Right lobe of liver (tissue), 4 donors: ENCODE results near the gene BCL2.

Source experiments
- CTCF ChIP-seq, 4 donors: fragments of 200-600 bp in 3 of 4; fragments of 450-650 bp in 1 of 4; IDR thresholded peaks; one replicate each; pipeline versions ENCODE4 v1.5.1 to v1.8.0; 2016 to 2022; ENCODE audit warnings: antibody characterized with exemption in 4 of 4, mild to moderate bottlenecking in 2 of 4
- POLR2A ChIP-seq: fragments of 450-650 bp; IDR thresholded peaks from one replicate; pipeline ENCODE4 v1.6.1; 2017; ENCODE audit warnings: antibody characterized with exemption, mild to moderate bottlenecking
- donor health status: DM: no; HTN: no; CAD: no.
- donor health status: DM: no; HTN: no; CAD: no.
- donor health status: DM: no; HTN: yes; CAD: no.

GRCh38 chr18:63302636-63303405 lies 16.7 kb downstream of the BCL2 start:
- no peak for TF ChIP-seq CTCF (IDR thresholded peaks at IDR 0.05)
- TF ChIP-seq POLR2A: no peak
